Measurements from ENCODE around the gene BCL2L11.

The BCL2L11 gene

GRCh38 chr2:111095434-111095833 is 25.3 kb upstream of the BCL2L11 start:
- TF ChIP-seq CTCF (IDR thresholded peaks at IDR 0.05; ENCODE audit: low read depth, low read length) = no peak
- in situ Hi-C loops (cut with HindIII; ENCODE audit: low sequenced_read_pairs) = no loop called here
- DNase-seq (ENCODE audit: low read depth, low spot score) = no peak
- no peak overlapping the region for H3K4me3 ChIP-seq (ENCODE audit: low read depth, low read length)

GRCh38 chr2:111099402-111099801 is 21.3 kb upstream of the BCL2L11 start:
- no peak for TF ChIP-seq CTCF (IDR thresholded peaks at IDR 0.05; ENCODE audit: low read depth, low read length)
- no peak for DNase-seq (ENCODE audit: low read depth, low spot score)
- no peak overlapping the region for H3K4me3 ChIP-seq (ENCODE audit: low read depth, low read length)
- in situ Hi-C loops (cut with HindIII; ENCODE audit: low sequenced_read_pairs) = no loop called here

GRCh38 chr2:111100087-111100764 is 20.5 kb upstream of the BCL2L11 start:
- in situ Hi-C loops (cut with HindIII; ENCODE audit: low sequenced_read_pairs) = no loop called here
- H3K4me3 ChIP-seq (ENCODE audit: low read depth, low read length) = no peak overlapping the region
- no peak for DNase-seq (ENCODE audit: low read depth, low spot score)
- TF ChIP-seq CTCF (IDR thresholded peaks at IDR 0.05; ENCODE audit: low read depth, low read length) = no peak

GRCh38 chr2:111100765-111101162 is 19.9 kb upstream of the BCL2L11 start:
- no peak overlapping the region for H3K4me3 ChIP-seq (ENCODE audit: low read depth, low read length)
- no peak for TF ChIP-seq CTCF (IDR thresholded peaks at IDR 0.05; ENCODE audit: low read depth, low read length)
- no peak for DNase-seq (ENCODE audit: low read depth, low spot score)
- in situ Hi-C loops (cut with HindIII; ENCODE audit: low sequenced_read_pairs) = no loop called here

GRCh38 chr2:111101592-111101991 is 19.1 kb upstream of the BCL2L11 start:
- DNase-seq (ENCODE audit: low read depth, low spot score) = no peak
- no peak overlapping the region for H3K4me3 ChIP-seq (ENCODE audit: low read depth, low read length)
- no peak for TF ChIP-seq CTCF (IDR thresholded peaks at IDR 0.05; ENCODE audit: low read depth, low read length)
- in situ Hi-C loops (cut with HindIII; ENCODE audit: low sequenced_read_pairs) = no loop called here

- in situ Hi-C loops (cut with HindIII; ENCODE audit: low sequenced_read_pairs) = no loop called here
- no peak for DNase-seq (ENCODE audit: low read depth, low spot score)
- no peak for TF ChIP-seq CTCF (IDR thresholded peaks at IDR 0.05; ENCODE audit: low read depth, low read length)
- H3K4me3 ChIP-seq (ENCODE audit: low read depth, low read length) = no peak overlapping the region
Observed at GRCh38 chr2:111102216-111102615, 18.5 kb upstream of the BCL2L11 start.
